ENCODE results near the gene WBP2.

WBP2 gene

GRCh38 chr17:75799402-75799801 lies 55.7 kb downstream of the WBP2 start:
- H3K4me3 ChIP-seq (ENCODE audit: low read length in 2 of 2) = no peak overlapping the region
- H3K9ac ChIP-seq (ENCODE audit: low read length in 2 of 2) = no peak overlapping the region
- no peaks in the 10 kb centered on the region for H3K9me3 ChIP-seq (ENCODE audit: control insufficient read depth in 2 of 2, low read length in 2 of 2)
- H3K36me3 ChIP-seq (ENCODE audit: control insufficient read depth in 2 of 2, insufficient read depth in 2 of 2, low read length in 2 of 2) = peaks cover 13 to 21% of the 10 kb centered on the region in 2 donors
- H3K27ac ChIP-seq (ENCODE audit: low read length) = no peak overlapping the region
- no peaks in the 10 kb centered on the region for H3K27me3 ChIP-seq (ENCODE audit: control insufficient read depth in 1 of 2, insufficient read depth in 2 of 2, low read length in 2 of 2)
- no peaks in the 10 kb centered on the region for H3K4me1 ChIP-seq (ENCODE audit: control insufficient read depth, insufficient read depth, low read length)

GRCh38 chr17:75795820-75796607 lies 59.1 kb downstream of the WBP2 start:
- H3K4me3 ChIP-seq (ENCODE audit: low read length in 2 of 2) = no peak overlapping the region

More at GRCh38 chr17:75795820-75796607, 59.1 kb downstream of the WBP2 start:
- H3K27ac ChIP-seq (ENCODE audit: low read length) = no peak overlapping the region
- no peak overlapping the region for H3K9ac ChIP-seq (ENCODE audit: low read length in 2 of 2)
- H3K4me1 ChIP-seq (ENCODE audit: control insufficient read depth, insufficient read depth, low read length) = no peaks in the 10 kb centered on the region
- H3K27me3 ChIP-seq (ENCODE audit: control insufficient read depth in 1 of 2, insufficient read depth in 2 of 2, low read length in 2 of 2) = no peaks in the 10 kb centered on the region
- no peaks in the 10 kb centered on the region for H3K9me3 ChIP-seq (ENCODE audit: control insufficient read depth in 2 of 2, low read length in 2 of 2)
- peaks cover 19 to 27% of the 10 kb centered on the region in 2 donors for H3K36me3 ChIP-seq (ENCODE audit: control insufficient read depth in 2 of 2, insufficient read depth in 2 of 2, low read length in 2 of 2)
